Measurements from ENCODE around the gene PLCL1. TPM values are rescaled to one million over a fixed set of nuclear protein-coding genes. Genes with fewer than 3 reads are reported as not detected.

The PLCL1 gene
- total RNA-seq, 1 donor from 2014 or later = 6.7 TPM

DNA sequence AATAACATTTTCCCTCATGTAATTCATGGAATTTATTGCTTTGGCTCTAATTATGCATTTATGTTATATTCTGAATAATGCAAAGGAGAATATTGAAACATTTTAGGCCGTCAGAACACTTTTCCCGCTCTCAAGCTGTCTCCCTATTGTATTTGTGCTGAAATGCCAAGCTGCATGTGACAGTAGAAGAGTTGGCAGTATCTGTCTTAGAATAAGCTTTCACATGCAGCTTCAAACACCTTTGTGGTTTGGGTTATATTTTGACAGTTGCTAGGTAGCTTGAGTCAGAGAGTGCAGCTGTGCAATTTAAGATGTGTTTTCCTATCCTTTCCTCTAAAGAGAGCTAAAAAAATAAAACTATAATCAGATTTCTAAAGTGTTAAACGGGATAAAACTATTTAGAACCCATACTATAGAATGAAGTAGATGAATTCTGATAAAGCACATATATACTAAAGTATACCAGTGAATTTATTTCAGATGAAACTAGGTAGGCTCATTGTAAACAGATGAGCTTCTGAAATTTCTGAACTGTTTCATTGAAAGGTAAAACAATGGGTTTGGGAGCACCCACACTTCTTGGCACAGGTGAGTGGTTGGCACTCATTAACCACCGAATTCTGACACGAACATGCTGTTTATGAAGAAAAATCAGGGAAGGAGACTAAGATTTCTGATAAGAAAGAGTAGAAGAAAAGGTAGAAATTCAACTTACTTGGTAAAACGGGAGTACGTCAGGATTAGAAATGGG is 43.4 kb downstream of the PLCL1 start:
- DNase-seq (ENCODE audit: low spot score) = no peak
- no peak for ATAC-seq
- intact Hi-C loops (cut with DNase I) = no loop called here

- no peak for ATAC-seq
- intact Hi-C loops (cut with DNase I) = no loop called here
These were observed 44.2 kb downstream of the PLCL1 start for GRCh38 chr2:197848602-197849001.

GRCh38 chr2:197850882-197851450 is 46.6 kb downstream of the PLCL1 start:
- ATAC-seq (no peak), DNase-seq (ENCODE audit: low spot score) (no peak)
- intact Hi-C loops (cut with DNase I) = no loop called here

More at GRCh38 chr2:197848602-197849001, 44.2 kb downstream of the PLCL1 start:
- DNase-seq (ENCODE audit: low spot score) = no peak

DNA sequence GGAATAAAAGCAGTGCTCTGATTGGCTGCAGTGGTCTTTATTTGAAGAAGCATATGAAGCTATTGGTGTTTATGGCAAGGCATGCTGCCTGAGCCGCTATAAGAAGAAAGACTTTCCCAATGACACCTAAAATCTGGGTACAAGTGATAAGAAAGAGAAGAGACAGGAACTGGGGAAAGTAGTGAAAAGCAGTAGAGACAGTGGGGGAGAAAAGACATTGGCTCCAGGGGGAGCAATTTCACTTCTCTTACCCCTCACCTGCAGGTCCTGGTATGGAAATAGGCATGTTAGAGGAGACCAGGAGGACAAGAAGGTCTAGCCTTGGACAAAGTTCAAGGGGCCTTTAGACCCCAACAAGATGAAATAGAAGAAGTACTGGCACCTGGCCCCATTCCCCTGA is 47.1 kb downstream of the PLCL1 start:
- ATAC-seq (no peak), DNase-seq (ENCODE audit: low spot score) (no peak)
- intact Hi-C loops (cut with DNase I) = no loop called here

DNA sequence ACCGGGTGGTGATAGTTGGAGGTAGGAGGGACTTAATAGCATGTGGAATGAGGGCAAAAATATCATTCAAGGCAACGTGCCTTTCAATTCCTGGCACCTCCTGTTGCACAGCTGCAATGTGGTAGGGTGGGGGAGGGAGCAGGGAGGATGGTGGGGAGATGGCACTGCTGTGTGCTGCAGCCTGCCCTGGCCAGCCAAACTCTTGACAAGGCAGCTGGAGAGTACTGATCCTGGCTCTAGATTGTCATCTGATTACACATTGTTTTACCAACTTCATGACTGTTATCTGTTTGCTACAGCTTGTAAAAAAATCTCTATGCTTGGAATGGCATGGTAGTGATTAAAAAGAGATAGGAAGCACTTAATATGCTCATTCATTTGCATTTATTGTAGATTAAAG is 47.7 kb downstream of the PLCL1 start:
- ATAC-seq (peak; percentile 32), DNase-seq (ENCODE audit: low spot score) (no peak)
- intact Hi-C loops (cut with DNase I) = no loop called here

- ATAC-seq (no peak), DNase-seq (ENCODE audit: low spot score) (no peak)
- intact Hi-C loops (cut with DNase I) = no loop called here
These were observed 49.2 kb downstream of the PLCL1 start for GRCh38 chr2:197853549-197853948.

DNA sequence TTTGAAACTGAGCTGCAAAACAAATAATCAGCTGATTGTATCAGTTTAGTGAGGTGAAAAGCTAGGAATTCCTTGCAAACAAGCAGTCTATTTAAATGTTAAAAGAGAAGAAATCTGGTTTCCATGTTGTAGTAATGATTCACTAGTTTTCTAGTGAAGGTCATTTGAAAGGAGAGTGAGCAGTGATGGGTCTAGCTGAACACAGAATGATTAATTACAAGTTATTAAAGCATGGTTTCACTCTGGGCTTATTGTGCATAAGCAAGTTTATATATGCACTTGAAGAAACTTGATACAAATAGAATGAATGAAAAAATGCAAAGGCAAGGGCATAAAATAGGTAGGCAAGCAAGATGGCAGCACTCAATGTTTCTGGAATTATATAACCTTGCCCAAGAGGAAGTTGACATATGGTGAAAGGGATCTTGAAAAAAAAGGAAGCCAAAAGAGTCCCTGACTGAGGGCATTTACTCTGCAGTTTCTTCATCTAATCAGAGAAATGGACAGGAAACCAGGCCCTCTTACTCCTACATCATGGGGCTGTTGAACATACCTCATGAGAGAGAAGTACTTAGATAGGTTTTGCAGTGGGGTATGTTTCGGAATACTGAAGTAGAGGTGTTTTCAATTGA is 53.2 kb downstream of the PLCL1 start:
- intact Hi-C loops (cut with DNase I) = no loop called here
- DNase-seq (ENCODE audit: low spot score) = no peak
- no peak for ATAC-seq

- ATAC-seq (no peak), DNase-seq (ENCODE audit: low spot score) (no peak)
- intact Hi-C loops (cut with DNase I) = no loop called here
These were observed 54.3 kb downstream of the PLCL1 start for GRCh38 chr2:197858607-197859140.

- ATAC-seq = no peak
- DNase-seq (ENCODE audit: low spot score) = no peak
- intact Hi-C loops (cut with DNase I) = no loop called here
These were observed 58.0 kb downstream of the PLCL1 start for GRCh38 chr2:197862246-197862955.

DNA sequence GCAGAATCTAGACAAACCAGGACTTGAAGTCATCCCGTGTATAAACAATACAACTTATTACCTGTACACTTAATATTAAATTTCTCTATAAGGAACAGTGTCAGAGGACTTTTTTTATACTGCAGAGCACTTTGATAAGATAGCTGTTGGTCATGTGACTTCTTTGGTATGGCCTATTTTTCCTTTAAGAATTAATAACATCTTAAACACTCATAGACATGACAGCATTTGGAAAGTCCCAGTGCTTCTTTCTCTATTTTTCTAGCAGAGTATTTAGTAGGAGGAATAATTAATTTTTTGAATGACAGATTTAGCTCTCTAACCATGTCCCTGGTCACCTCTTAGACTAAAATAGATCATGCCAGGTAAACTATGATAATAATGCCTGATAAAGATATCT is 59.4 kb downstream of the PLCL1 start:
- ATAC-seq = no peak
- intact Hi-C loops (cut with DNase I) = no loop called here
- DNase-seq (ENCODE audit: low spot score) = no peak

DNA sequence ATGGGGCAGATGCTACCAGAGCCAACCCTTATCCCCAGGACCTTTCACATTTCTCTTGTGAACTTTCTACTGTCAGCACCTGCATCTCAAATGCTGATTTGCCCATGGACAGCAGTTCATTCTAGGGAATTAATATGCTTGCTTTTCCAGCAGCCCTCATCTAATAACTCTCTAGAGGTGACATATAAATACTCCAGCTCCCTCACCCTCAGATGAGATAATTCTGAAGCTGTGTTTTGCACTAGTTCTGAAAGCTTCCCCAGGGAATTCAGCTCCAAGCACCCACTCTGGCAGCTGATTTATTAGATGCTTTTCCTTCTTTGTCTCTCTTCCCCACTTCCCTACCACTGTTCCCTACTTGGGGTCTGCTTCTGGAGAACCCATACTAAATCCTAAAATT is 62.1 kb downstream of the PLCL1 start:
- intact Hi-C loops (cut with DNase I) = no loop called here
- no peak for DNase-seq (ENCODE audit: low spot score)
- ATAC-seq = no peak

- ATAC-seq (no peak), DNase-seq (ENCODE audit: low spot score) (no peak)
- intact Hi-C loops (cut with DNase I) = no loop called here
These were observed 62.6 kb downstream of the PLCL1 start for GRCh38 chr2:197867033-197867432.

DNA sequence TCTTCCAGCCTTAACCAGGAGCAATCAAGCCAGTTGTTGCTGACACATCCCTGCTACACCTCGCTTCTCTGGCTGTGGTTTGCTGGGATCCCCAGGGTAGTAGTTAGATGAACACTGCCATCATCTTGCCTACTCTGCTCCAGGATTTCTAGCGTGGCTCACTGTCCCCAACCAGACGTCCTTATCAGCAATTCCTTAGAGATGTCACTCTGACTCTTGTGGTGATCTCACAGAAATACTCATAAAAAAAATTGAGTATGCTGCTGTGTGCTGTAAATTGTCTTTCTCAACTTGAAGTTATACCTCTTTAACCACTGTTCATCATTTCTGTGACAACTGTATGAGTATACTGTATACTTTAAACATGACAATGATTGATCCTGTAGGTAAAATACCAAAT is 63.2 kb downstream of the PLCL1 start:
- no peak for ATAC-seq
- intact Hi-C loops (cut with DNase I) = no loop called here
- no peak for DNase-seq (ENCODE audit: low spot score)

DNA sequence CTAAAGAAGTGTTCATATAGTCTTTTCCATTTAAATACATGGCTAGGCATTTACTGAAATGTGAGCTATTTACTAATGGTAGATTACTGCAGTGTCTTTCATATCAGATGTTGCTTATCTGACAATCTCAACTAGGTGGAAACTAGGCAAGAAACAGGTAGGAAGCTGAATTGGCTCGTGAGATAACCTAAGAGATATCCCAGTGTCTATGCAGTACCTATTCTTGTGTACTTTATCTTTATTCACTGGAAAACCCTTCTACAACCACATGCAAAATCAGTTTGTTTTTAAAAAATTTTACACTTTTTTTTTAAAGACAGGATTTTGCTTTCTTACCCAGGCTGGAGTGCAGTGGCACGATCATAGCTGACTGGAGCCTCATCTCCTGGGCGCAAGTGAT is 63.8 kb downstream of the PLCL1 start:
- intact Hi-C loops (cut with DNase I) = no loop called here
- DNase-seq (ENCODE audit: low spot score) = no peak
- no peak for ATAC-seq

- ATAC-seq = no peak
- intact Hi-C loops (cut with DNase I) = no loop called here
These were observed 64.6 kb downstream of the PLCL1 start for GRCh38 chr2:197869041-197869440.

GRCh38 chr2:197869501-197870111 is 65.2 kb downstream of the PLCL1 start:
- ATAC-seq (no peak), DNase-seq (ENCODE audit: low spot score) (no peak)
- intact Hi-C loops (cut with DNase I) = no loop called here

More at GRCh38 chr2:197869041-197869440, 64.6 kb downstream of the PLCL1 start:
- DNase-seq (ENCODE audit: low spot score) = no peak

DNA sequence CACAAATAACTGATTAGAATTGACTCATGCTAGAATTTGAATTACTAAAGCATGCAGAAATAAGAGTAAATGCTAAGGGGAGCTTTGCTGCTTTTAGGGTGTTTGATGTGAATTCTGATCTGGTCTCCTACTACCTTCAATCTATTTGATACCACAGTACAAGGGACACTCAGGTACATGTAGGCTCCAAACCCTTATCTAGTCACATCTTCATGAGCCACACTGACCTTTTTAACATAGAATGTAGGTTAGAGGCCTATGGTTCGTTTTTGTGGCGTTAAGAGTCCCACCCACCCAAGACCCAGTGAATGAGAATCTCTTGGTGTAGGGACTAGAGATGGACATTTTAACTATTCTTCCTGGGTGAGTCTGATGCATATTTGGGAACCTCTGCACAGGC is 65.7 kb downstream of the PLCL1 start:
- ATAC-seq = no peak
- DNase-seq (ENCODE audit: low spot score) = no peak
- intact Hi-C loops (cut with DNase I) = no loop called here

- intact Hi-C loops (cut with DNase I) = no loop called here
- ATAC-seq (no peak), DNase-seq (ENCODE audit: low spot score) (no peak)
These were observed 67.5 kb downstream of the PLCL1 start for GRCh38 chr2:197871780-197872456.

GRCh38 chr2:197873293-197873701 is 68.9 kb downstream of the PLCL1 start:
- intact Hi-C loops (cut with DNase I) = no loop called here
- no peak for DNase-seq (ENCODE audit: low spot score)
- no peak for ATAC-seq
